K562 (cell line): ENCODE results near the gene USB1. TPM values are rescaled to one million over a fixed set of nuclear protein-coding genes. Genes with fewer than 3 reads are reported as not detected.

Experiments used
- ARNT ChIP-seq, 2 experiments: fragments of 450-650 bp; IDR thresholded peaks; 2 replicates each; pipeline ENCODE4 v1.6.1; 2016; ENCODE audit warnings: mild to moderate bottlenecking in 1 of 2
- C11orf30 ChIP-seq: fragments of 450-650 bp; IDR thresholded peaks from 2 replicates; pipeline ENCODE4 v1.6.1; 2016; ENCODE audit warnings: low read depth, mild to moderate bottlenecking
- E2F5 ChIP-seq: sonication (generic); formaldehyde crosslinking; IDR thresholded peaks from 2 replicates; pipeline ENCODE4 v1.8.0; 2022; ENCODE audit warnings: mild to moderate bottlenecking, missing genetic modification reagents
- ETV1 ChIP-seq: fragments of 450-650 bp; conservative IDR thresholded peaks from 2 replicates; pipeline ENCODE4 v1.6.1; 2016; ENCODE audit warnings: missing genetic modification characterization, control low read depth, low read depth, missing compliant biosample characterization
- ETV5 ChIP-seq: sonication (generic); formaldehyde crosslinking; IDR thresholded peaks from 2 replicates; pipeline ENCODE4 v1.4.0; 2020; ENCODE audit warnings: low read depth, mild to moderate bottlenecking, missing genetic modification reagents
- FOS ChIP-seq: IDR thresholded peaks from 3 replicates; pipeline ENCODE4 v1.6.1; 2011; ENCODE audit not compliant: insufficient read length; ENCODE audit errors: extremely low read depth
- KLF16 ChIP-seq: IDR thresholded peaks from 2 replicates; pipeline ENCODE4 v1.6.1; 2016; ENCODE audit warnings: antibody characterized with exemption
- MAFF ChIP-seq: IDR thresholded peaks from 2 replicates; pipeline ENCODE4 v1.6.1; 2012; ENCODE audit warnings: low read length, improper control_type of control experiment
- MEF2D ChIP-seq: conservative IDR thresholded peaks from 2 replicates; pipeline ENCODE4 v1.6.1; 2016; ENCODE audit warnings: low read depth, missing genetic modification characterization, missing compliant biosample characterization
- MTA3 ChIP-seq: fragments of 450-650 bp; formaldehyde crosslinking; IDR thresholded peaks from 2 replicates; pipeline ENCODE4 v1.6.1; 2017; ENCODE audit warnings: mild to moderate bottlenecking, borderline replicate concordance
- NFE2 ChIP-seq: IDR thresholded peaks from 2 replicates; pipeline ENCODE4 v1.6.1; 2014; ENCODE audit warnings: antibody characterized with exemption, low read depth
- PBX2 ChIP-seq, 2 experiments: IDR thresholded peaks in 1 of 2; conservative IDR thresholded peaks in 1 of 2; 2 replicates each; pipeline ENCODE4 v1.6.1; 2016; ENCODE audit warnings: low read depth in 2 of 2, mild to moderate bottlenecking in 1 of 2, missing compliant biosample characterization in 1 of 2, missing genetic modification characterization in 1 of 2, moderate library complexity in 1 of 2
- PHB ChIP-seq: fragments of 250-450 bp; sonication (Bioruptor Pico); IDR thresholded peaks from 2 replicates; pipeline ENCODE4 v1.5.0; 2021
- POU5F1 ChIP-seq: fragments of 150-350 bp; IDR thresholded peaks from 2 replicates; pipeline ENCODE4 v1.6.1; 2014; ENCODE audit warnings: borderline replicate concordance, low read length, low read depth, mild to moderate bottlenecking; ENCODE audit not compliant: partially characterized antibody
- PRPF4 ChIP-seq: fragments of 200-400 bp; formaldehyde crosslinking; IDR thresholded peaks from one replicate; pipeline ENCODE4 v1.6.1; 2017; ENCODE audit warnings: low read length, low read depth, mild to moderate bottlenecking; ENCODE audit not compliant: insufficient read depth, poor library complexity, severe bottlenecking
- RBM17 ChIP-seq: fragments of 200-400 bp; formaldehyde crosslinking; IDR thresholded peaks from 2 replicates; pipeline ENCODE4 v1.6.1; 2017; ENCODE audit warnings: low read depth, mild to moderate bottlenecking, low read length, borderline replicate concordance
- THAP12 ChIP-seq: fragments of 250-450 bp; sonication (Bioruptor Pico); IDR thresholded peaks from 2 replicates; pipeline ENCODE4 v1.9.0; 2021; ENCODE audit warnings: mild to moderate bottlenecking, inconsistent platforms
- WHSC1 ChIP-seq: IDR thresholded peaks from one replicate; pipeline ENCODE4 v1.6.1; 2012; ENCODE audit warnings: low read length, control low read depth, inconsistent platforms
- XRCC4 ChIP-seq: IDR thresholded peaks from one replicate; pipeline ENCODE4 v1.6.1; 2011; ENCODE audit not compliant: insufficient read depth, insufficient read length; ENCODE audit errors: extremely low read depth
- ZBTB8A ChIP-seq: fragments of 450-650 bp; IDR thresholded peaks from 2 replicates; pipeline ENCODE4 v1.6.1; 2018; ENCODE audit warnings: mild to moderate bottlenecking, moderate library complexity; ENCODE audit not compliant: partially characterized antibody
- ZC3H8 ChIP-seq: fragments of 450-650 bp; IDR thresholded peaks from 2 replicates; pipeline ENCODE4 v1.6.1; 2017
- ZNF121 ChIP-seq: sonication (generic); formaldehyde crosslinking; conservative IDR thresholded peaks from 2 replicates; pipeline ENCODE4 v1.8.0; 2022; ENCODE audit warnings: missing genetic modification reagents
- ZNF143 ChIP-seq: sonication (generic); formaldehyde crosslinking; IDR thresholded peaks from 2 replicates; pipeline ENCODE4 v1.9.0; 2022; ENCODE audit warnings: mild to moderate bottlenecking, missing genetic modification reagents
- ZNF561 ChIP-seq: fragments of 450-650 bp; formaldehyde crosslinking; conservative IDR thresholded peaks from 2 replicates; pipeline ENCODE4 v1.4.0; 2020; ENCODE audit warnings: mild to moderate bottlenecking, moderate library complexity
- polyA plus RNA-seq, 8 experiments: library from polyadenylated mRNA; depleted of rRNA in 4 of 8; stranded (reverse) in 5 of 8; unstranded in 3 of 8; fragments of >200 nt; fragmentation: Nextera tagmentation in 2 of 8; fragmentation: Illumina TruSeq in 1 of 8; extraction: Ambion mirVana in 2 of 8; extraction: Trizol in 1 of 8; gene quantifications; 2 replicates each; pipeline versions ENCODE4 v1.2.1 to v1.2.3, GENCODE V29; 2011 to 2014; ENCODE audit warnings: inconsistent platforms in 1 of 8, missing spikeins in 1 of 8
- total RNA-seq, 7 experiments: library from RNA; depleted of rRNA in 6 of 7; stranded (reverse); fragments of >200 nt in 6 of 7; fragmentation: Illumina TruSeq in 2 of 7; extraction: Trizol in 2 of 7; gene quantifications; 2 replicates each; pipeline versions ENCODE4 v1.2.1 to v1.2.3, GENCODE V29; 2011 to 2021; ENCODE audit warnings: low replicate concordance in 1 of 7

USB1 gene
- total and polyA plus RNA-seq, 9 of the 15 experiments (the other 6 are each of a cell fraction or from before 2014, with no cell fraction given), result 11.6 to 73.6 (median 19.4) TPM

GRCh38 chr16:58020628-58021521, 19.7 kb downstream of the USB1 start (continued):
- TF ChIP-seq ZNF561 (CRISPR knock-in tag), result no peak
- no peak for TF ChIP-seq ZBTB8A
- no peak for TF ChIP-seq PHB (CRISPR knock-in tag)
- no peak for TF ChIP-seq NFE2
- TF ChIP-seq PRPF4, result no peak
- no peak for TF ChIP-seq ZNF143 (CRISPR knock-in tag)
- no peak for TF ChIP-seq ZNF121 (CRISPR knock-in tag)
- no peak for TF ChIP-seq KLF16
- no peak for TF ChIP-seq ETV1 (tag)
- TF ChIP-seq ZC3H8, result 0 out of 2 replicates have a peak, but pooled peaks have one; percentile 39
- TF ChIP-seq WHSC1, result no peak
- no peak for TF ChIP-seq PBX2 (CRISPR knock-in tag; IDR thresholded peaks at IDR 0.05; ENCODE audit: low read depth)
- no peak for TF ChIP-seq PBX2 (tag; conservative IDR thresholded peaks at IDR 0.05; ENCODE audit: low read depth)
- no peak for TF ChIP-seq ETV5 (CRISPR knock-in tag)
- TF ChIP-seq FOS, result no peak
- TF ChIP-seq MAFF, result no peak
- no peak for TF ChIP-seq POU5F1
- TF ChIP-seq RBM17, result no peak
- no peak for TF ChIP-seq E2F5
- no peak for TF ChIP-seq MEF2D (tag)
- TF ChIP-seq ARNT (IDR thresholded peaks at IDR 0.05), result peak in 1 of 2 experiments; percentile 63; a peak in 1 of 4 replicates
- no peak for TF ChIP-seq MTA3
- no peak for TF ChIP-seq THAP12 (CRISPR knock-in tag)
- TF ChIP-seq C11orf30, result no peak
- no peak for TF ChIP-seq XRCC4
